Measurements from ENCODE around the gene TTLL10.
A peak's percentile ranks its signal among the peaks of the same experiment; 100 is the strongest.

The TTLL10 gene

GRCh38 chr1:1222575-1223225 is 49.0 kb downstream of the TTLL10 start:
- DNase-seq (ENCODE audit: low spot score) = no peak

GRCh38 chr1:1223321-1223720 is 49.6 kb downstream of the TTLL10 start:
- no peak for DNase-seq (ENCODE audit: low spot score)

GRCh38 chr1:1223891-1224290 is 50.2 kb downstream of the TTLL10 start:
- DNase-seq (ENCODE audit: low spot score) = no peak

DNA sequence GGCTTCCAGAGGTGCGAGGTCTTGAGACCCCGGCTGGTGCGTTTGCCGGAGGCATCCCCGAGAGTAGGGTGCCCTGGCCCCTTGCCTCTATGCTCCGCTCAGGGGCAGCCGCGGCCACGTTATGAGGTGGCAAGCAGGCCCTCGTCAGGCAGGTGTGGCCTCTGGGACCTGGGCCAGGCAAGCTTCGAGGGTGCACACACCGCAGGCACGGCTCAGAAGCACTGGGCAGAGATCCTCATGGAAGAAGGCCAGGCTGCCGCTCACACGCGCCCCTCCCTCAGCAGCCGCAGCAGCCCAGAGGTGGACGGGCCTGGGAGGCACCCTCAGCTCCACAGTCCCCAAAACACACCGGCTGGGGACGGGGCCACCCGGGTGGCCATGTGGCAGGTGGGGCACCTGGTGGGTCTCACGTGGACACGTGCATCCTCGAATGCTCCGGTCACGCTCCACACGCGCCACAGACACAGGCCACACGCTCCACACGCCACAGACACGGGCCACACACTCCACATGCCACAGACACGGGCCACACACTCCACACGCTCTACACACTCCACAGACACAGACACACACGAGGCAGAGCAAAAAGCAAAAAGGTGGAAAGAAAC is 51.7 kb downstream of the TTLL10 start:
- DNase-seq (ENCODE audit: low spot score) = no peak

DNA sequence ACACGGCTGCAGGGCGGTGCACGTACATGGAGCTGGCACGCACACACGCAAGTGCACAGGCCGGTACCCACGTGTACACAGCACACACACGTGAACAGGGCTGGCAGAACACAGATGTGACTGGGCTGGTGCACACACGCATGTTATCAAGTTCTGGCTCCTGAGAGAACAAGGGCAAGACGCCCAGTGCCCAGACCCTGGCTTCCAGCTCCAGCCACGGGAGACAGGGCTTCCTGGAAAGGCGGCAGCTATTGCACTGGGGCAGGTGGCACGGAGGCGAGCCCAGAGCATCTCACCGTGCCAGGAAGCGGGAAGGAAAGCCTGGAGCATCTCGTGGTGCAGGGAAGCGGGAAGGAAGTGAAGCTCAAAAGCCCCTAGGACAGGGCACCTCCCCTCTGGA is 52.2 kb downstream of the TTLL10 start:
- no peak for DNase-seq (ENCODE audit: low spot score)

GRCh38 chr1:1226566-1227362 is 53.1 kb downstream of the TTLL10 start:
- DNase-seq (ENCODE audit: low spot score) = no peak

DNA sequence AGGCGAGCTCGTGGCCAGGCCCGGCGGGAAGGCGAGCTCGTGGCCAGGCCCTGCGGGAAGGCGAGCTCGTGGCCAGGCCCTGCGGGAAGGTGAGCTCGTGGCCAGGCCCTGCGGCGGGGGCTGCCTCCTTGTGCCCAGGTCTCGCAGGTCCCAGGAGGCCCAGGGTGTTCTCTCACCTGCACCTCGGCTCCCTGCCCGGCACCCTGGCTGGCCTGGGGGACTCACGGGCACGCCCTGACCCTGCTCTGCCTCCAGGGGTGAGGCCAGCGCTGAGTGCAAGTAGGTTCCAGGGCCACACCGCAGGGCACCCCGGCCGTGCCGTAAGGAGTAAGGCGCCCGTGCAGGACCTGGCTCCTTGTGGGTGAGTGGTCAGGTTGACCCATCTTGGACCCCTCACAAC is 53.7 kb downstream of the TTLL10 start:
- no peak for DNase-seq (ENCODE audit: low spot score)

DNA sequence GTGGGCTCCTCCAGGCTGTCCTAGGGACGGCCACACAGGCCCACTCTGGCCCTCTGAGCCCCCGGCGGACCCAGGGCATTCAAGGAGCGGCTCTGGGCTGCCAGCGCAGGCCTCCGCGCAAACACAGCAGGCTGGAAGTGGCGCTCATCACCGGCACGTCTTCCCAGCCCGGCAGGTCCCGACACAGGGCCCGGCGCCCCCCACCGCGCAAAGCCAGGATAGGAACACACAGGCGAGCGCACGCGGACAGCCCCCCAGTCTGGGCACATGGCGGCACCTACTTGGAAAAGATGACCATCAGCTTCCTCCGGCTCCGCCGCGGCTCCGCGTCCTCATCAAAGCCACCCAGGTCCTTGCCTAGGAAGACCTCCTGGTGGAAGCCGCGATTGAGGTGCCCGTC is 54.5 kb downstream of the TTLL10 start:
- no peak for DNase-seq (ENCODE audit: low spot score)

DNA sequence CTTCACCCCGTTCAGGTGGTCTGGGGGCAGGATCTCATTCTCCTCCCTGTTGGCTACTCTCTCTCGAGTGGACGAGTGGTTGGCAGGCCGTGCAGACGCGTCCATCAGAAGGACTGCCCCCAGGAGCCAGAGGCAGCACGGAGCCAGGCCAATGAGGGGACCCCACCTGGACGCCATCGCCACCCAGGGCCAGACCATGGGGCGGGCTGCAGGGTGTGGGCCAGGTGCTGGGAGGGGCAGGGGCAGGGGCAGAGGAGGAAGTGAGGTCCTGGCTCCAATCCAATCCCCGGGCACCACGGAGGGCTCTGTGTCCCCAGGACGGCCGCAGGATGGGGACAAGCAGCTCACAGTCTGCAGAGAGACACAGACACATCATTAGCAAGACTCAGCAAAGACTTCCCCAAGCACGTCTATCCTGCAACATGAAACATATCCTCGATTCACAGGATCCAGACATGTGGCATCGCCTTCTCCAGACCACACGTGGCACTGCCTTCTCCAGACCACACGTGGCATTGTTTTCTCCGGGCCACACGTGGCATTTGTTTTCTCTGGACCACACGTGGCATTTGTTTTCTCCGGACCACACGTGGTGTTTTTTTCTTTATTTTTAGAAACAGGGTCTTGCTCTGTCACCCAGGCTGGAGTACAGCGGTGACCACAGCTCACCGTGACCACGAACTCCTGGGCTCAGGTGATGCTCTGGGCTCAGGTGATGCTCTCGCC is 55.1 kb downstream of the TTLL10 start:
- no peak for DNase-seq (ENCODE audit: low spot score)

DNA sequence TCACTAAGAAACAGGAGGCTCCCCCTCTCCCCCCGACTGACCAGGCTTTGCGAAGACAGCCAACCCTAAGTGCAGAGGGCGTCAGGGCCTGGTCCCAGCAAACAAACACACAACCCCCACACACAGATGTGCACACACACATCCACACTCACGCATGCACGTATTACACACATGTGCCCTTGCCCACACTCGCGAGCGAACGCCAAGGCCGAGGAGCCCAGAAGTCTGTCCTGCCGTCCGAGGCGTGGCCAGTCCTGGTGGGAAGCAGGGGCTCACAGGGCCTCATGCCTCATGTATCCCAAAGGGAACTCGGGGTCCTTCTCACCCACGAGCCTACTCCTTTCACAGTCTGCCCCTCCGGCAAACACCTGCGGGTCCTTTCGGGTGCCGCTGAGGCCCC is 56.1 kb downstream of the TTLL10 start:
- no peak for DNase-seq (ENCODE audit: low spot score)

DNA sequence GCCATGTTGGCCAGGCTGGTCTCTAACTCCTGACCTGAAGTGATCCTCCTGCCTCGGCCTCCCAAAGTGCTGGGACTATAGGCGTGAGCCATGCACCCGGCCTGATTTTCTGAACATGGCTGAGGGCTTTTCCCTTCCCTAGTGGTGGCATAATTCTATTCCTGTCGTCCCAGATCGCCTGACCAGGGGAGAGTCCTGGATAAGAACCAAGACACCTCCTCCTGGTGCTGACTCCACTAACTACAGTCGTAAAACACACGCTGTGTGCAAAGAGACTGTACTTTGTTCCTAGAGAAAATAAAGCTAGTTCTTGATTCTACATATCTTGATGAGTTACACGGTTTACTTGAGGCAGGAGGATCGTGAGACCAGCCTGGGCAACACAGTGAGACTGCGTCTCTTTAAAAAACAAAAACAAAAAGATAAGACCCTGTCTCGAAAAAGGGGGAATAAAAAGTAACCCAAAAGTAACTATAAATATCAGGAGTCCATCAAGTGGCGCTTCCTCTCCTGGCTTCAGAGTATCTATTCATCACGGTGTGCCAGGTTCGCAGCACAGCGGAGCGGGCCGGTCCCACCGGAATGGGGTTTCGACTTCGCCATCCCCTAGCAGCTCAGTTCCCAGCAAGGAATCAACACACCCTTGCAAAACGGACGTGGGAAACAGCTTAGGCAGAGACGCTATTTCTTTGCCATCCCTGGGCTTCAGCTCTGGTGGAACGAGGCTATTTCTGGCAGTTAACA is 57.1 kb downstream of the TTLL10 start:
- DNase-seq (ENCODE audit: low spot score) = peak; percentile 93

GRCh38 chr1:1231400-1232207 is 57.9 kb downstream of the TTLL10 start, which contains the start of gene SDF4:
SDF4 (minus strand) TSS chr1:1232001; CDS start chr1:1228772, 3,229 bp downstream.
- peak; percentile 99 for DNase-seq (ENCODE audit: low spot score)

- DNase-seq (ENCODE audit: low spot score) = no peak
These were observed 58.6 kb downstream of the TTLL10 start, which contains the start of gene B3GALT6 for GRCh38 chr1:1232208-1232795. B3GALT6 (plus strand) TSS chr1:1232237; CDS start chr1:1232279, 42 bp downstream.

DNA sequence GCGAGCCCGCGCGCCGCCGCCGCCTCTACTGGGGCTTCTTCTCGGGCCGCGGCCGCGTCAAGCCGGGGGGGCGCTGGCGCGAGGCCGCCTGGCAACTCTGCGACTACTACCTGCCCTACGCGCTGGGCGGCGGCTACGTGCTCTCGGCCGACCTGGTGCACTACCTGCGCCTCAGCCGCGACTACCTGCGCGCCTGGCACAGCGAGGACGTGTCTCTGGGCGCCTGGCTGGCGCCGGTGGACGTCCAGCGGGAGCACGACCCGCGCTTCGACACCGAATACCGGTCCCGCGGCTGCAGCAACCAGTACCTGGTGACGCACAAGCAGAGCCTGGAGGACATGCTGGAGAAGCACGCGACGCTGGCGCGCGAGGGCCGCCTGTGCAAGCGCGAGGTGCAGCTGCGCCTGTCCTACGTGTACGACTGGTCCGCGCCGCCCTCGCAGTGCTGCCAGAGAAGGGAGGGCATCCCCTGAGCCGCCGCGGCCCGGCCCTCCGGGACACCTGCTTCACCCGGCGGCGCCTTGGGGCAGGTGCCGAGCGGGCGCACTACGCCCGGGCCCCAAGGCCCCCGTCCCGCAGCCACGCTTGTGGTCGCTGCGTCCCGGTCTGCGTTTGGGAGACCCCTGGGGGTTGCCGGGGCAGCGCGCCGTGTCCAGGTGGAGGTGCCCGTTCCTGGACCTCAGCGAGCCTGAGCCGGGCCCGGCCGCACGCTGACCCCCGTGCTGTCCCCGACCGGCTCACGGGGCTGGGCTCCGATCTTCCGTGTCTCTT is 59.3 kb downstream of the TTLL10 start:
- DNase-seq (ENCODE audit: low spot score) = no peak

DNA sequence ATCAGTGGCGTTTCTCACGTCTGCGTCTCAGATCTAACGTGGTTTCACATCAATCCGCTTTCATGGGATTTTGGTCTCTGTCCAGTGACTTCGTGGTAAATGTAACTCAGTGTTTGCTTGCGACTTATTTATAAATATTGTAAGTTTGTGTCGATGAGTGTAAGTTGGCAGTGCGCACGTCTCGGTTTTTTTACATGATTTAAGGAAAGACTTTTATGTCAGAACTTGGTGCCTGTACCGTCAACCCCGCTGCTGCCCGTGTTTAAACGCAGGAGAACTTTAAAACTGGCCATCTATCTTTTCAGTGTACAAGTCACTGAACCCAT is 59.9 kb downstream of the TTLL10 start:
- DNase-seq (ENCODE audit: low spot score) = no peak

DNA sequence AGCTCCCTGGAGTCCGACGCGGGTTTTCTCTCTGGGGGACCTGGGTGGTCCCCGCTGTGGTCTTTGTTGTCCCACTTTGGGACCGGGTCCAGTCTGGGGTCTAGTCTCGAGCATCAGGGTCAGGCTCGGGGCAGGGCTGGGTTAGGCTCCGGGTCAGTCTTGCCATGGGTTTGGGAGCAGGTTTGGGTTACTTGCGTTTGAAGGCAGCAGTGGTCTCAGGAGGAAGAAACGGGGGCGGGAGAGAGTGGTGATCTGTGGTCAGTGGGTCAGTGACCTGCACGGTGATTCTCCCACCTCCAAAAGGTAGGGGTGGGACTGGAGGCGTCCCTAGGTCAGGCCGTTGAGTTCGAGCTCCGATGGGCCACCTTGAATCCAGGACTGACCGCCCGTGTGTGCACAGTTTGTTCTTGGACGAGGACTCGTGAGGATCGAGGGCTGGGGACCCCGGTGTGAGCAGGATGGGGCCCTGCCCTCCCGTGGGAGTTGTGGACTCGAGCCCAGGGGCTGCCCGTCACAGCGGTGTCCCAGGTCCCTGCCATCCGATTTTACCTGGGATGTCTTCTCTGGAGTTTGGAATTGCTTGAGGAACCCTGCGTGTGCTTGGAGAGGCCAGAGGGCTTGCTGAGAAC is 60.6 kb downstream of the TTLL10 start:
- no peak for DNase-seq (ENCODE audit: low spot score)

DNA sequence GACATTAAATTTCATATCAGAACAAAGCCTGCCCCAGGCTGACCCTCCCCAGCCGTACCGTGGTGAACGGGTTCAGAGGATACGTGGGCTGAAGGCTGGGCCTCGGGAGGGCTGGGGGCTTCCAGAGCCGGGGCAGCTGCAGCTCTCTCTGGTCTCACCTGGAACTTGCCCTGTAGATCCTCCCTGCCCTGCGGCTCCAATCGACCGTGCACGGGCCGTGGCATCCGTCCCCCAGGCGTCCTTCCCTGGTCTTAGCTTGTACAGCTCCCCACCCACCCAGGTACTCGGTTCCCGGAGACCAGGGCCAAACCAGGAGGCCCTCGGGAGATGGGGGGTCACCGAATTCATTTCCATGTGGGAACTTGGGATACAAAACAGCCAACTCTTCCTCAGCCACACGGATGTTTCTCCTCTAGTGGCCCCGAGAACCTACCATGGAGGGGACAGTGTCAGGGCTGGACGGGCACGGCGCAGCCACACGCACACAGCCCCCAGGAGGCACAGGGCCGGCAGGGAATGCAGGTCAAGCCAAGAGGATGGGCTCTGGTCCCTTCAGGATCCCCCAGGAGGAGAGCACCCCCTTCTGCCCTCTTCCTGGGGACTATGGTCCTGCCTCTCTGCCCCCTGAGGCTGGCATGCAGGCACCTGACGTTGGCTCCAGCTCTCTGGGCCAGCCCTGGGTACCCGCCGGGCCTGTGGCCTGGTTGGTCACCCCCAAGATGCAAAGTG is 61.5 kb downstream of the TTLL10 start:
- DNase-seq (ENCODE audit: low spot score) = no peak

DNA sequence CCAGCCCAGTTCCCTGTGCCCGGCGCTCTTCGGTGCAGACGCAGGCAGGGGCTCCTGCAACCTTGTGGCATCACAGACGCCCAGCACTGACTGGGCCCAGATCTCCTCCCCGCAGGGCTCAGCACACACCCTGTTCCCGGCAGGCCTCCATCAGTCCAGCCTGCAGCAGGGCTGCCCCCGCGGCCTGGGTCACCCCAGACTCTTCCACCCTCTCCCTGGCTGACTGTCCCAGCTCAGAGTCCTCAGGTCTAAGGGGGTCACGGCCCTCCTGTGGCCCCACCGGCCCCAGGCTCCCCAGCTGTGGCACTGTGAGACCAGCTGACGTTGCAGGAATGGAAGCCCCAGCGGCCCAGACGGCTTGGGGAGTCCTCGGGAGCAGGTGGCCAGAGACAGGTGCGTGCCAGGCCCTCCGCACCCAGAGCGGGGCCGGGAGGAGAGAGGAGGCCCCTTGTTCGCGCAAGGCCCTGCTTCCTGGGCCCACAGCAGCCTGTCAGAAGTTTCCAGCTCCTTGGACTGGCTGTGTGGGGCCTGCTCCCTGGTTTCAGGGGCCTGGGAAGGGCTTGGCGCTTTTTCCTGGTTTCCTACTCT is 62.6 kb downstream of the TTLL10 start:
- DNase-seq (ENCODE audit: low spot score) = no peak

All from HuH-7 (cell line).